Measurements from ENCODE around the gene GPR4.

Gene GPR4

GRCh38 chr19:45601115-45601514 is 897 bp downstream of the GPR4 start:
- H2AFZ ChIP-seq (ENCODE audit: low read length) = no peak overlapping the region
- H4K20me1 ChIP-seq (ENCODE audit: insufficient read depth, low read length) = no peaks in the 10 kb centered on the region
- no peaks in the 10 kb centered on the region for H3K9me2 ChIP-seq (ENCODE audit: low read depth, low read length)
- no peaks in the 10 kb centered on the region for H3K9me3 ChIP-seq (ENCODE audit: low read length)
- H3K4me1 ChIP-seq (ENCODE audit: insufficient read depth, low read length, severe bottlenecking) = no peaks in the 10 kb centered on the region
- no peaks in the 10 kb centered on the region for H3F3A ChIP-seq (ENCODE audit: insufficient read depth, low read length)
- no peak overlapping the region for H3K4me3 ChIP-seq (ENCODE audit: low read depth, low read length, poor library complexity, severe bottlenecking)
- H3K27me3 ChIP-seq (ENCODE audit: insufficient read depth, low read length) = 0 out of 2 replicates have a peak, but pooled peaks cover 3% of the 10 kb centered on the region
- H3K27ac ChIP-seq (ENCODE audit: low read depth, low read length, poor library complexity, severe bottlenecking) = no peak overlapping the region
- no peak overlapping the region for H3K9ac ChIP-seq (ENCODE audit: low read length)
- no peaks in the 10 kb centered on the region for H3K79me2 ChIP-seq (ENCODE audit: insufficient read depth, low read length)
- H3K4me2 ChIP-seq (ENCODE audit: low read length) = no peak overlapping the region
- H3K36me3 ChIP-seq (ENCODE audit: insufficient read depth, low read length) = no peaks in the 10 kb centered on the region
- TF ChIP-seq CTCF (IDR thresholded peaks at IDR 0.05; ENCODE audit: low read length) = no peak
- TF ChIP-seq EZH2 (IDR thresholded peaks at IDR 0.05; ENCODE audit: borderline replicate concordance, low read length) = no peak

- no peaks in the 10 kb centered on the region for H3K79me2 ChIP-seq (ENCODE audit: insufficient read depth, low read length)
- no peaks in the 10 kb centered on the region for H3K36me3 ChIP-seq (ENCODE audit: insufficient read depth, low read length)
- H3K4me3 ChIP-seq (ENCODE audit: low read depth, low read length, poor library complexity, severe bottlenecking) = no peak overlapping the region
- no peaks in the 10 kb centered on the region for H3F3A ChIP-seq (ENCODE audit: insufficient read depth, low read length)
- H4K20me1 ChIP-seq (ENCODE audit: insufficient read depth, low read length) = no peaks in the 10 kb centered on the region
- 0 out of 2 replicates have a peak, but pooled peaks cover 3% of the 10 kb centered on the region for H3K27me3 ChIP-seq (ENCODE audit: insufficient read depth, low read length)
- H3K9me3 ChIP-seq (ENCODE audit: low read length) = no peaks in the 10 kb centered on the region
- no peak overlapping the region for H3K27ac ChIP-seq (ENCODE audit: low read depth, low read length, poor library complexity, severe bottlenecking)
- no peak overlapping the region for H3K4me2 ChIP-seq (ENCODE audit: low read length)
- no peak for TF ChIP-seq CTCF (IDR thresholded peaks at IDR 0.05; ENCODE audit: low read length)
- no peak for TF ChIP-seq EZH2 (IDR thresholded peaks at IDR 0.05; ENCODE audit: borderline replicate concordance, low read length)
- no peaks in the 10 kb centered on the region for H3K9me2 ChIP-seq (ENCODE audit: low read depth, low read length)
- H3K9ac ChIP-seq (ENCODE audit: low read length) = no peak overlapping the region
- H3K4me1 ChIP-seq (ENCODE audit: insufficient read depth, low read length, severe bottlenecking) = no peaks in the 10 kb centered on the region
- no peak overlapping the region for H2AFZ ChIP-seq (ENCODE audit: low read length)
Measured at GRCh38 chr19:45600340-45600885, 1.6 kb downstream of the GPR4 start.

GRCh38 chr19:45599286-45599685 is 2.7 kb downstream of the GPR4 start:
- Histone ChIP-seq H3K9me3 (ENCODE audit: low read length) (no peaks in the 10 kb centered on the region), H3K9me2 (ENCODE audit: low read depth, low read length) (no peaks in the 10 kb centered on the region), H3K27ac (ENCODE audit: low read depth, low read length, poor library complexity, severe bottlenecking) (no peak overlapping the region), H3K4me2 (ENCODE audit: low read length) (no peak overlapping the region), H3K4me1 (ENCODE audit: insufficient read depth, low read length, severe bottlenecking) (no peaks in the 10 kb centered on the region), H2AFZ (ENCODE audit: low read length) (no peak overlapping the region), H3K27me3 (ENCODE audit: insufficient read depth, low read length) (0 out of 2 replicates have a peak, but pooled peaks cover 3% of the 10 kb centered on the region), H3K36me3 (ENCODE audit: insufficient read depth, low read length) (no peaks in the 10 kb centered on the region), H3K4me3 (ENCODE audit: low read depth, low read length, poor library complexity, severe bottlenecking) (no peak overlapping the region), H3F3A (ENCODE audit: insufficient read depth, low read length) (no peaks in the 10 kb centered on the region), H3K79me2 (ENCODE audit: insufficient read depth, low read length) (no peaks in the 10 kb centered on the region), H4K20me1 (ENCODE audit: insufficient read depth, low read length) (no peaks in the 10 kb centered on the region), H3K9ac (ENCODE audit: low read length) (no peak overlapping the region)
- no peak for TF ChIP-seq CTCF (IDR thresholded peaks at IDR 0.05; ENCODE audit: low read length)
- TF ChIP-seq EZH2 (IDR thresholded peaks at IDR 0.05; ENCODE audit: borderline replicate concordance, low read length) = no peak

Data from OCI-LY1 (cell line).